MG63 (cell line): Measurements from ENCODE around the gene AMN. TPM values are rescaled to one million over a fixed set of nuclear protein-coding genes. Genes with fewer than 3 reads are reported as not detected.
A peak's percentile ranks its signal among the peaks of the same experiment; 100 is the strongest.

ENCODE experiments used
- DNase-seq: peaks from one replicate; pipeline ENCODE4 v3.0.0-alpha.2; 2020
- H3K27me3 ChIP-seq: fragments of 250-450 bp; sonication (Bioruptor Pico); 2 replicates; pipeline ENCODE4 v1.5.1; 2020; ENCODE audit warnings: mild to moderate bottlenecking, moderate library complexity
- H3K36me3 ChIP-seq: fragments of 250-450 bp; sonication (Bioruptor Pico); 2 replicates; pipeline ENCODE4 v1.5.1; 2020; ENCODE audit warnings: mild to moderate bottlenecking, moderate library complexity
- H3K4me3 ChIP-seq: fragments of 250-450 bp; sonication (Bioruptor Pico); 2 replicates; pipeline ENCODE4 v1.5.1; 2020; ENCODE audit warnings: mild to moderate bottlenecking, moderate library complexity
- H3K9me3 ChIP-seq: fragments of 250-450 bp; sonication (Bioruptor Pico); 2 replicates; pipeline ENCODE4 v1.5.1; 2020; ENCODE audit warnings: mild to moderate bottlenecking, moderate library complexity
- total RNA-seq: library from RNA; depleted of rRNA; stranded (reverse); fragments of >200 nt; shearing (Covaris generic); gene quantifications from 2 replicates; pipeline ENCODE4 v1.2.3, GENCODE V29; 2014; ENCODE audit warnings: low replicate concordance

Gene AMN
- total RNA-seq, 1 experiment from 2014 or later, result 0.43 TPM

- Histone ChIP-seq H3K27me3 (no peaks in the 10 kb centered on the region), H3K9me3 (no peaks in the 10 kb centered on the region), H3K4me3 (no peak overlapping the region), H3K36me3 (peaks cover 10% of the 10 kb centered on the region)
- no peak for DNase-seq
Measured at GRCh38 chr14:102944448-102945330, 22.2 kb downstream of the AMN start.

GRCh38 chr14:102945346-102946130 is 23.1 kb downstream of the AMN start:
- Histone ChIP-seq H3K9me3 (no peaks in the 10 kb centered on the region), H3K36me3 (peaks cover 15% of the 10 kb centered on the region), H3K4me3 (no peak overlapping the region), H3K27me3 (no peaks in the 10 kb centered on the region)
- no peak for DNase-seq

- H3K9me3 ChIP-seq, result no peaks in the 10 kb centered on the region
Measured at GRCh38 chr14:102947321-102948103, 25.0 kb downstream of the AMN start.

GRCh38 chr14:102948698-102949061 is 26.2 kb downstream of the AMN start:
- Histone ChIP-seq H3K9me3 (no peaks in the 10 kb centered on the region), H3K27me3 (no peaks in the 10 kb centered on the region), H3K36me3 (peaks cover 15% of the 10 kb centered on the region), H3K4me3 (no peak overlapping the region)
- DNase-seq, result no peak

More at GRCh38 chr14:102947321-102948103, 25.0 kb downstream of the AMN start:
- Histone ChIP-seq H3K36me3 (peaks cover 15% of the 10 kb centered on the region), H3K4me3 (no peak overlapping the region), H3K27me3 (no peaks in the 10 kb centered on the region)
- no peak for DNase-seq

- no peak overlapping the region for H3K4me3 ChIP-seq
- no peaks in the 10 kb centered on the region for H3K9me3 ChIP-seq
- peaks cover 15% of the 10 kb centered on the region for H3K36me3 ChIP-seq
- no peak for DNase-seq
- no peaks in the 10 kb centered on the region for H3K27me3 ChIP-seq
Measured at GRCh38 chr14:102949062-102949800, 26.8 kb downstream of the AMN start.

GRCh38 chr14:102949801-102950451 is 27.5 kb downstream of the AMN start:
- Histone ChIP-seq H3K27me3 (no peaks in the 10 kb centered on the region), H3K9me3 (no peaks in the 10 kb centered on the region), H3K4me3 (no peak overlapping the region), H3K36me3 (peaks cover 15% of the 10 kb centered on the region)
- DNase-seq, result peak; percentile 79

GRCh38 chr14:102951034-102951433 is 28.6 kb downstream of the AMN start:
- Histone ChIP-seq H3K4me3 (no peak overlapping the region), H3K36me3 (peaks cover 15% of the 10 kb centered on the region), H3K27me3 (no peaks in the 10 kb centered on the region), H3K9me3 (no peaks in the 10 kb centered on the region)
- no peak for DNase-seq

- Histone ChIP-seq H3K4me3 (no peak overlapping the region), H3K9me3 (no peaks in the 10 kb centered on the region), H3K27me3 (no peaks in the 10 kb centered on the region), H3K36me3 (peaks cover 15% of the 10 kb centered on the region)
- DNase-seq, result peak; percentile 47
Measured at GRCh38 chr14:102951799-102952198, 29.3 kb downstream of the AMN start.

GRCh38 chr14:102952276-102952675 is 29.8 kb downstream of the AMN start:
- Histone ChIP-seq H3K4me3 (no peak overlapping the region), H3K36me3 (peaks cover 11% of the 10 kb centered on the region), H3K27me3 (no peaks in the 10 kb centered on the region), H3K9me3 (no peaks in the 10 kb centered on the region)
- DNase-seq, result no peak

- no peak overlapping the region for H3K4me3 ChIP-seq
- no peaks in the 10 kb centered on the region for H3K27me3 ChIP-seq
- DNase-seq, result no peak
- H3K36me3 ChIP-seq, result peaks cover 14% of the 10 kb centered on the region
- H3K9me3 ChIP-seq, result no peaks in the 10 kb centered on the region
Measured at GRCh38 chr14:102953100-102953499, 30.6 kb downstream of the AMN start.

GRCh38 chr14:102954081-102954789 is 31.8 kb downstream of the AMN start:
- no peak overlapping the region for H3K4me3 ChIP-seq
- H3K36me3 ChIP-seq, result peaks cover 12% of the 10 kb centered on the region
- no peaks in the 10 kb centered on the region for H3K9me3 ChIP-seq
- no peaks in the 10 kb centered on the region for H3K27me3 ChIP-seq
- DNase-seq, result no peak

- H3K27me3 ChIP-seq, result no peaks in the 10 kb centered on the region
- peaks cover 4% of the 10 kb centered on the region for H3K36me3 ChIP-seq
Measured at GRCh38 chr14:102955636-102956408, 33.4 kb downstream of the AMN start.

GRCh38 chr14:102957222-102957621 is 34.8 kb downstream of the AMN start:
- no peaks in the 10 kb centered on the region for H3K9me3 ChIP-seq
- no peak for DNase-seq
- H3K36me3 ChIP-seq, result peaks cover 4% of the 10 kb centered on the region
- no peak overlapping the region for H3K4me3 ChIP-seq
- H3K27me3 ChIP-seq, result no peaks in the 10 kb centered on the region

More at GRCh38 chr14:102955636-102956408, 33.4 kb downstream of the AMN start:
- no peak overlapping the region for H3K4me3 ChIP-seq
- H3K9me3 ChIP-seq, result no peaks in the 10 kb centered on the region
- no peak for DNase-seq

- Histone ChIP-seq H3K27me3 (no peaks in the 10 kb centered on the region), H3K4me3 (no peak overlapping the region), H3K9me3 (no peaks in the 10 kb centered on the region), H3K36me3 (peaks cover 4% of the 10 kb centered on the region)
- no peak for DNase-seq
Measured at GRCh38 chr14:102958461-102958860, 36.0 kb downstream of the AMN start.
